Cardiac fibroblast (primary cell): Measurements from ENCODE around the gene PEX14.

Source experiments
- DNase-seq, 2 donors: peaks; one replicate each; pipeline versions ENCODE4 v3.0.0 to v3.0.0-alpha.2; 2010; ENCODE audit warnings: low read depth in 2 of 2
- H3K4me3 ChIP-seq, 2 donors: replicated peaks in 1 of 2; 1 replicate in 1 of 2; 2 replicates in 1 of 2; pipeline ENCODE4 v1.5.1; 2011; ENCODE audit warnings: low read depth in 2 of 2, low read length in 2 of 2, mild to moderate bottlenecking in 2 of 2, moderate library complexity in 1 of 2
- TF ChIP-seq, protein P1 (sequence below): IDR thresholded peaks from one replicate; pipeline ENCODE4 v1.5.1; 2011; ENCODE audit warnings: low read depth, mild to moderate bottlenecking, low read length, inconsistent platforms

The PEX14 gene

DNA sequence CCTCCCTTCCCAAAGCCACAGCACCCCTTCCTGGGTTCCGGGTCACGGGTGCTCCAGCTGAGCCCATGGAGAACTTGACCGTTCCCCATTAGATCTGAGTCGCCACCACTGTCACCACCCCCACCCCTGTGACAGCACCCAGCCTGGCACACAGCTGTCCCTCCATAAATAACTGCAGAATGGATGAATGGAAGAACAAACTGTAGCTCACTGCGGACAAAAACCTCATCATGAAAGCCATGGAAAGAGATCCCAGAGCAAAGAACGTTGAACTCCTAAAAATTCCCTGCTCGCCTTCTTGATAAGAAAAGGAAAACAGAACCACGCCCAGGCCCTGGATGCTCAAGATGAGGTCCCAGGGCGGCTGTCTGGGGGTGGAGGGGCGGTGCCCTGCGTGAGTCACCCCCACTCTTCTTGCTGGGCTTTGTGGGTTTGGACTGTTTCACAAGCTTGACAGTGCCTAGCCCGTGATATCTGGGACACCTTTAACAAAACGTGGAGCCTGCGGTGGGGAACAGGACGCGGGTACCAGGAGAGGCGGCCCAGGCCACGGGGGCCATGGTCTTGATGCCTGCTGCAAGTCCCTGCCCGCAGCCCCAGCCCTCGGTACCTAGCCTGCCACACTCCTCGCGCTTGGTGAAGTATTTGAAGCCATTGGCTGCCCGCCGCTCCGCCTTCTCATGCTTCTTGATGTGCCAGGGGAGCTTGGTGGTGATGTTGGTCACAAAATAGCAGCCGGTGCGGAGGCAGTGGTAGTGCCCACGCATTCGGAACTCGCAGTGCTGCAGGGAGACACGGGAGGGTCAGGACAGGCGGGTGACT is 169.8 kb downstream of the PEX14 start:
- TF ChIP-seq, protein P1, sequence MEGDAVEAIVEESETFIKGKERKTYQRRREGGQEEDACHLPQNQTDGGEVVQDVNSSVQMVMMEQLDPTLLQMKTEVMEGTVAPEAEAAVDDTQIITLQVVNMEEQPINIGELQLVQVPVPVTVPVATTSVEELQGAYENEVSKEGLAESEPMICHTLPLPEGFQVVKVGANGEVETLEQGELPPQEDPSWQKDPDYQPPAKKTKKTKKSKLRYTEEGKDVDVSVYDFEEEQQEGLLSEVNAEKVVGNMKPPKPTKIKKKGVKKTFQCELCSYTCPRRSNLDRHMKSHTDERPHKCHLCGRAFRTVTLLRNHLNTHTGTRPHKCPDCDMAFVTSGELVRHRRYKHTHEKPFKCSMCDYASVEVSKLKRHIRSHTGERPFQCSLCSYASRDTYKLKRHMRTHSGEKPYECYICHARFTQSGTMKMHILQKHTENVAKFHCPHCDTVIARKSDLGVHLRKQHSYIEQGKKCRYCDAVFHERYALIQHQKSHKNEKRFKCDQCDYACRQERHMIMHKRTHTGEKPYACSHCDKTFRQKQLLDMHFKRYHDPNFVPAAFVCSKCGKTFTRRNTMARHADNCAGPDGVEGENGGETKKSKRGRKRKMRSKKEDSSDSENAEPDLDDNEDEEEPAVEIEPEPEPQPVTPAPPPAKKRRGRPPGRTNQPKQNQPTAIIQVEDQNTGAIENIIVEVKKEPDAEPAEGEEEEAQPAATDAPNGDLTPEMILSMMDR = no peak
- no peak overlapping the region for H3K4me3 ChIP-seq

DNA sequence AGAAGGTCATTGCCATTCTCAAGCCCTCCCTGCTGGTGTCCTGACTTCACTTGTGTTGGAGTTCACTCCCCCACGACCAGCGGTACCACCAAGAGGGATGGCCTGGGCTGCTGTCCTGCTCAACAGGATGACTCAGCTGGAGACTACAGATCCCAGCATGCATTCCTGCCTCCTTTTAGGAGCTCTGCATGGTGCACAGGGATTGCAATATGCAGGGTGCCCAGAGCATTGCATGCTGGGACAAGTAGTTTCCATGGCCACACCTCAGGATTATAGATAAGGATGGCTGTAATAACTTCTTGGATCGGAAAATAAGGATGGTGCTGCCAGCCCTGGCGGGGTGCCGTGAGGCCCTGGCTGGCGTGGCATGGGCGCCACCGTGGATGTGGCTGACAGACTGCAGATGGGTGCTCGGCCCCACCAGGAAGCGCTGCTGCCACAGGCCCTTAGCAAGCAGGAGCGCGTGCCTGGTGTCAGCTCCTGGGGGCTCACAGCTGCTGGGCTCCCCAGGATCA is 171.7 kb downstream of the PEX14 start:
- TF ChIP-seq, protein P1 = no peak
- no peak overlapping the region for H3K4me3 ChIP-seq
- peak; percentile 51 to 66 for DNase-seq

More for the DNA sequence above, 169.8 kb downstream of the PEX14 start:
- DNase-seq = peak; percentile 15 to 40

DNA sequence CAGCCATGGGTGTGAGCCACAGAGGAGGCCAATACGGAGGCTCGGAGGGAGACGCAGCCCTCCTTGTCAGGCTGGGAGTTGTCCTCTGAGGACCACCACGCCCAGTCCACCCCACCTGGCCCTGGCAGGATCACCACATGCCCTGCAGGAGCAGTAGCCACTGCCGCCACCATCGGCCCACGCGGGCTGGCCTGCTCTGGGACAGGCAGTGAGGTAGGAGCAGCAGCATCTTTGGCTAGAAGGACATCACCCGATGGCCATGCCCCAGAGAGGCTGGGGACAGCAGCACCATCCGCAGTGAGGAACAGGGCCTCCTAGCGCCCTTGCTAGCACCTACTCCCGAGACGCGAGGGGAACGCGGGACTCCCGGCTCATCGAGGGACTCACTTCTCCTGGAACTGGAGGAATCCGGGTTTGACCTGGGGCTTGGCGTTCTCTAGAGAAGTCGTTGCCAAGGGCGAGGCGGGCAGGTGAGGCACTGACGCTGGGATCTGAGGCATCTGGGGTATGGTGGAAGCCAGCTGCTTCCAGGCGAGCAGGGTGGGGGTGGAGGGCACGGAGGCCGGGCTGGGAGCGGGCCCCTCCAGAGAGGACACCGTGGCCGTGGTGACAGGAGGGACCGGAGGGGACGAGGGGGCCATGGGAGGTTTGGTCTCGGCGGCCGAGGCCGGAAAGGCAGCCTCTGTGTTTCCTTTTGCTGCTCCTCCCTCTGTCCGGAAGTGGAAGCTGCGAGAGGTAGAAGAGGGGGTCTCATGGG is 172.8 kb downstream of the PEX14 start:
- TF ChIP-seq, protein P1 = no peak
- H3K4me3 ChIP-seq = no peak overlapping the region
- no peak for DNase-seq

DNA sequence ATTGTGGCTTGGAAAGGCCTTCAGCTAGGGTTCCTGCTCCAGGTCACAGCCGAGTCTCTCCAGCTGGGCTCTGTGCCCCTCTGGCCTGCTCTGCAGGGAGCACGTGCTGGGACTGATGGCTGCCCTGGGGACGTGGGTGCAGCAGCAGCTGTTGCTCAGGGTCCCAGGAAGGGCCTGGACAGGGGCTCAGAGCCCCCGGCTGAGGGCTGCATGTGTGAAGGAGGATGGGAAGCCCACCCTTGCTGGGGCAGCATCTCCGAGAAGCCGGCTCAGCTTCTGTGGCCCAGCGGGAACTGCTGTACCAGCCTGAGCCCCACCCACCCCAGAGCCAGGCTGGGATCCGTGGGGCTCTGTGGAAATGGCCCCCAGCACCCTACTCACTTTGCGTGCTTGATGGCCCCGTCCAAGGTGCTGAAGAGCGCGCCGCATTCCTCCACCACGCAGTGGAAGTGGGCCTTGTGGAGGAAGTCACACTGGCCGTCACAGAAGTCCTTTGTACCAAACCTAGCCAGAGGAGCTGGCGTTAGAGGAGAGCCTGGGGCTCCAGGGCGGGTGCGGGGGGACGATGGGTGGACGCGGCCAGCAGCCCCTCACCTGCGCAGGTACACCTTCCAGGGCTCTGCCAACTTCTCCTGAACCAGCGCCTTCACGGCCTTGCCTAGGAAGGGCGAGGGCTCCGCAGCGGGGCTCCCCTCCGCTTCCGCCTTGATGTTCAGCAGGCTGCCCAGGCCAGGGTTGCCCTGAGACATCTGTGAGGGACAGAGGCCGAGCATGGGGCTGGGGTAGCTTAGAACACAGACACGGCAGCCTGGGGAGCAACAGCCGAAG is 174.2 kb downstream of the PEX14 start:
- H3K4me3 ChIP-seq = no peak overlapping the region
- TF ChIP-seq, protein P1 = no peak
- no peak for DNase-seq

DNA sequence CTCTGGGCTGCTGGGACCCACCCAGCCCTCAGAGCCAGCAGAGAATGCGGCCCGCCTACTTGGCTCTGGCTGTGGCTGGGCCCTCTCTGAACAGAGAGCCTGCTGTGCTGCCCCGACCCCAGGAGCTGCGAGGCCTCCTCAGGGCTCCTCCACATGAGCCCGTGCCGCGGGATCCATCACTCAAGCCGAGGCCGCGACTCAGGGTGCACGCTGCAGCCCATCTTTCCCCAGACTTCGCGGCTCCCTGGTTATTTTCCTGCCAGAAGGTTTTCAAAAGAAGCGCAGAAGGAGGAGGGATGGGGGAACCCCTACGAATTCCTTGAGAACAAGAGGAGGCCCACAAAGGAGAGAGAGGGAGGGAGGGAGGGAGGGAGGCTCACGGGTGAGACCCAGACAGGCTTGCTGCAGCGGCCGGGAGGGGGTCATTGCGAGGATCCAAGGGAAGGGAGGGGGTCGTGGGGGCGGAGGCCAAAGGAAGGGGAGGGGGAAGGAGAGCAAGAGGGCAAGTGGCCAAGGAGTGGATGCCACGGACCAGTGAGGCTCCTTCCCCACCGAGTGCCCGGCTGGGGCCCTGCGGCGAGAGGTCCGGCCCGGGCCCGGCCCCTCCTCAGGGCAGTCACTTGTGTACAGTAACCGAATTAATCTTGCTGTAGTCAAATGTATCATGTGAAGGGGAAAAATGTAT is 174.9 kb downstream of the PEX14 start:
- TF ChIP-seq, protein P1 = no peak
- no peak overlapping the region for H3K4me3 ChIP-seq
- no peak for DNase-seq
